Keratinocyte (primary cell): ENCODE measurements around the gene ATRNL1. TPM values are rescaled to one million over a fixed set of nuclear protein-coding genes. Genes with fewer than 3 reads are reported as not detected.

Source experiments
- DNase-seq: peaks from one replicate; pipeline ENCODE4 v3.0.0-alpha.2; 2011; ENCODE audit warnings: low read depth, missing footprints, low spot score
- FAIRE-seq: peaks from 2 replicates; lab custom pipeline; 2011; peaks lifted over from hg19 to GRCh38; lab: Jason Lieb, UNC
- H2AFZ ChIP-seq: 2 replicates; pipeline ENCODE4 v1.6.0; 2012; ENCODE audit warnings: low read length, control low read depth, inconsistent platforms; ENCODE audit not compliant: control insufficient read depth
- H3K27ac ChIP-seq: 2 replicates; pipeline ENCODE4 v1.5.1; 2011; ENCODE audit warnings: low read length; ENCODE audit not compliant: control insufficient read depth, insufficient read depth
- H3K27me3 ChIP-seq: 3 replicates; pipeline ENCODE4 v1.6.0; 2011; ENCODE audit warnings: low read length; ENCODE audit not compliant: control insufficient read depth, insufficient read depth; ENCODE audit errors: extremely low read depth
- H3K36me3 ChIP-seq, 2 experiments: 2 replicates in 1 of 2; 3 replicates in 1 of 2; pipeline ENCODE4 v1.5.1; 2011; ENCODE audit warnings: low read length in 2 of 2, mild to moderate bottlenecking in 1 of 2; ENCODE audit not compliant: control insufficient read depth in 2 of 2, insufficient read depth in 2 of 2; ENCODE audit errors: extremely low read depth in 1 of 2
- H3K4me1 ChIP-seq: 3 replicates; pipeline ENCODE4 v1.5.1; 2011; ENCODE audit warnings: low read length; ENCODE audit not compliant: control insufficient read depth, insufficient read depth; ENCODE audit errors: extremely low read depth
- H3K4me2 ChIP-seq: 3 replicates; pipeline ENCODE4 v1.6.0; 2011; ENCODE audit warnings: low read depth, low read length; ENCODE audit not compliant: control insufficient read depth, insufficient read depth; ENCODE audit errors: extremely low read depth
- H3K4me3 ChIP-seq, 3 experiments: fragments of 200-600 bp in 1 of 3; sonication (generic) in 1 of 3; 2 replicates in 2 of 3; 3 replicates in 1 of 3; pipeline ENCODE4 v1.5.1; 2011 to 2016; ENCODE audit warnings: low read length in 3 of 3, mild to moderate bottlenecking in 3 of 3, control low read depth in 2 of 3, inconsistent platforms in 1 of 3, low read depth in 1 of 3, mixed read lengths in 1 of 3, mixed run types in 1 of 3, moderate library complexity in 1 of 3; ENCODE audit not compliant: control insufficient read depth in 2 of 3, insufficient read depth in 2 of 3; ENCODE audit errors: extremely low read depth in 1 of 3
- H3K79me2 ChIP-seq: 2 replicates; pipeline ENCODE4 v1.6.0; 2012; ENCODE audit warnings: low read length; ENCODE audit not compliant: control insufficient read depth, insufficient read depth
- H3K9ac ChIP-seq: 3 replicates; pipeline ENCODE4 v1.6.0; 2011; ENCODE audit warnings: low read length; ENCODE audit not compliant: control insufficient read depth, insufficient read depth; ENCODE audit errors: extremely low read depth
- H3K9me1 ChIP-seq: 3 replicates; pipeline ENCODE4 v1.6.0; 2011; ENCODE audit warnings: low read length; ENCODE audit not compliant: control insufficient read depth, insufficient read depth; ENCODE audit errors: extremely low read depth
- H3K9me3 ChIP-seq: 2 replicates; pipeline ENCODE4 v1.5.1; 2012; ENCODE audit warnings: low read depth, low read length; ENCODE audit not compliant: control insufficient read depth
- H4K20me1 ChIP-seq: 3 replicates; pipeline ENCODE4 v1.6.0; 2011; ENCODE audit warnings: low read length; ENCODE audit not compliant: control insufficient read depth, insufficient read depth; ENCODE audit errors: extremely low read depth
- EZH2 ChIP-seq: IDR thresholded peaks from one replicate; pipeline ENCODE4 v1.6.1; 2012; ENCODE audit warnings: inconsistent platforms, mild to moderate bottlenecking, low read length, moderate library complexity
- dilution Hi-C: fragments of 300-500 bp; cut with MboI; formaldehyde crosslinking; loops from one replicate; pipeline ENCODE4 v1.7.0; 2020; ENCODE audit warnings: low sequenced_read_pairs; ENCODE audit not compliant: extremely low pct_ligation_motif_present
- polyA plus RNA-seq, 5 experiments: library from polyadenylated mRNA; depleted of rRNA in 3 of 5; stranded (reverse) in 3 of 5; stranded (forward) in 1 of 5; unstranded in 1 of 5; fragments of >200 nt; gene quantifications; 1 replicate in 1 of 5; 2 replicates in 3 of 5; 3 replicates in 1 of 5; pipeline versions ENCODE4 v1.2.1 to v1.2.3, GENCODE V29; 2011 to 2012; ENCODE audit warnings: missing spikeins in 2 of 5, low read depth in 1 of 5, low replicate concordance in 1 of 5
- TF ChIP-seq, protein P1 (sequence below), 3 experiments: IDR thresholded peaks in 1 of 3; conservative IDR thresholded peaks in 1 of 3; optimal IDR thresholded peaks in 1 of 3; 2 replicates in 2 of 3; 3 replicates in 1 of 3; pipeline versions ENCODE3 to v1.5.1; 2011; ENCODE audit warnings: low read length in 3 of 3, mild to moderate bottlenecking in 3 of 3, moderate library complexity in 2 of 3, control low read depth in 1 of 3, inconsistent platforms in 1 of 3; ENCODE audit not compliant: insufficient read depth in 2 of 3; ENCODE audit errors: extremely low read depth in 1 of 3

Gene ATRNL1
- polyA plus RNA-seq, 1 donor (not counting 4 experiments of a cell fraction or from before 2014, with no cell fraction given), result 0.07 TPM

DNA sequence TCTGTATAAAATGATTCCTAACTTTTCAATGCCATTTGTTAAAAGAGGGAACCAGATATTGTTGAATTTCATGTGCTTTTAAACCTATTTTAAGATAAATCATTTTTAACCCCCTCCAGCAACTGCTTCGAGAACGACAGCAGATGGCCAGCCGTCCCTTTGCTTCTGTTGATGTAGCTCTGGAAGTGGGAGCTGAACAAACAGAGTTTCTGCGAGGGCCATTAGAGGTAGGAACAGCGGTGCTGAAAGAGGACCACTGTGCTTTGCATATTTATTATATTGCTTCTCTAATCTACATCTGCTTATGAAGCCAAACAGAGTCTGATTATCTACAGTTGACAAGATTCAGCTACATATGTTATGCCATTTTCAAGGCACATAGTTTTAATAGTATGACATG, 634.0 kb downstream of the ATRNL1 start:
- TF ChIP-seq, protein P1, sequence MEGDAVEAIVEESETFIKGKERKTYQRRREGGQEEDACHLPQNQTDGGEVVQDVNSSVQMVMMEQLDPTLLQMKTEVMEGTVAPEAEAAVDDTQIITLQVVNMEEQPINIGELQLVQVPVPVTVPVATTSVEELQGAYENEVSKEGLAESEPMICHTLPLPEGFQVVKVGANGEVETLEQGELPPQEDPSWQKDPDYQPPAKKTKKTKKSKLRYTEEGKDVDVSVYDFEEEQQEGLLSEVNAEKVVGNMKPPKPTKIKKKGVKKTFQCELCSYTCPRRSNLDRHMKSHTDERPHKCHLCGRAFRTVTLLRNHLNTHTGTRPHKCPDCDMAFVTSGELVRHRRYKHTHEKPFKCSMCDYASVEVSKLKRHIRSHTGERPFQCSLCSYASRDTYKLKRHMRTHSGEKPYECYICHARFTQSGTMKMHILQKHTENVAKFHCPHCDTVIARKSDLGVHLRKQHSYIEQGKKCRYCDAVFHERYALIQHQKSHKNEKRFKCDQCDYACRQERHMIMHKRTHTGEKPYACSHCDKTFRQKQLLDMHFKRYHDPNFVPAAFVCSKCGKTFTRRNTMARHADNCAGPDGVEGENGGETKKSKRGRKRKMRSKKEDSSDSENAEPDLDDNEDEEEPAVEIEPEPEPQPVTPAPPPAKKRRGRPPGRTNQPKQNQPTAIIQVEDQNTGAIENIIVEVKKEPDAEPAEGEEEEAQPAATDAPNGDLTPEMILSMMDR (optimal IDR thresholded peaks at IDR 0.05 in 1 of 3, IDR thresholded peaks at IDR 0.05 in 1 of 3, conservative IDR thresholded peaks at IDR 0.05 in 1 of 3; ENCODE audit: extremely low read depth in 1 of 3, insufficient read depth in 2 of 3, low read length in 3 of 3), result no peak
- no peak for TF ChIP-seq EZH2
- FAIRE-seq, result no peak
- H3K9me1 ChIP-seq, result no peaks in the 10 kb centered on the region
- no peak overlapping the region for H3K4me2 ChIP-seq
- no peak overlapping the region for H2AFZ ChIP-seq
- no peaks in the 10 kb centered on the region for H3K79me2 ChIP-seq
- no peaks in the 10 kb centered on the region for H3K9me3 ChIP-seq
- no peak overlapping the region for H3K4me3 ChIP-seq
- H3K36me3 ChIP-seq, result no peaks in the 10 kb centered on the region
- no peaks in the 10 kb centered on the region for H4K20me1 ChIP-seq
- dilution Hi-C loops, result no loop called here
- no peaks in the 10 kb centered on the region for H3K27me3 ChIP-seq
- H3K9ac ChIP-seq, result no peak overlapping the region
- no peak overlapping the region for H3K27ac ChIP-seq
- no peak for DNase-seq
- no peaks in the 10 kb centered on the region for H3K4me1 ChIP-seq

DNA sequence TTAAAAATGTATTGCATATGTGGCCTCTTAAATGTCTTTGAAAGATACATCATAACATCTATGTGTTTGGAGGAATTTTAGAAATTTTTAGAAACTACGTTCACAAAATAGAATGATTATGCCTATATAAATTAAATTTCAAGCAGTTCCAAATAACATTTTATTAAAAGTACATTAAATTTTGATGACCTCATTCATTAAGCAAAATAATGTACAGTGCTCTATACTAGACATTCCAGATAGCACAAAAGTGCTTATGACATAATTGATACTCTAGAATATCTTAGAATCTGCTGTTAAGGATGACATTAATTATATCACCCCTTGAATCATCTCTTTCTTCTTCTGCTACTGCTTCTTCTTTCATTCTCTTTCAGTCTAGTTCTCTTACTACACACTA, 650.9 kb downstream of the ATRNL1 start:
- TF ChIP-seq, protein P1 (optimal IDR thresholded peaks at IDR 0.05 in 1 of 3, IDR thresholded peaks at IDR 0.05 in 1 of 3, conservative IDR thresholded peaks at IDR 0.05 in 1 of 3; ENCODE audit: extremely low read depth in 1 of 3, insufficient read depth in 2 of 3, low read length in 3 of 3), result no peak
- TF ChIP-seq EZH2, result no peak
- Histone ChIP-seq H3K9ac (no peak overlapping the region), H3K27ac (no peak overlapping the region), H3K9me3 (no peaks in the 10 kb centered on the region), H2AFZ (no peak overlapping the region), H3K4me2 (no peak overlapping the region), H4K20me1 (no peaks in the 10 kb centered on the region), H3K4me3 (no peak overlapping the region), H3K9me1 (no peaks in the 10 kb centered on the region), H3K4me1 (no peaks in the 10 kb centered on the region), H3K27me3 (no peaks in the 10 kb centered on the region), H3K79me2 (no peaks in the 10 kb centered on the region), H3K36me3 (no peaks in the 10 kb centered on the region)
- FAIRE-seq (no peak), DNase-seq (no peak)
- dilution Hi-C loops, result no loop called here
